MG63 (cell line): Measurements from ENCODE around the gene TUBB4B. TPM values are rescaled to one million over a fixed set of nuclear protein-coding genes. Genes with fewer than 3 reads are reported as not detected.

Experiments used
- DNase-seq: peaks from one replicate; pipeline ENCODE4 v3.0.0-alpha.2; 2020
- H3K27me3 ChIP-seq: fragments of 250-450 bp; sonication (Bioruptor Pico); 2 replicates; pipeline ENCODE4 v1.5.1; 2020; ENCODE audit warnings: mild to moderate bottlenecking, moderate library complexity
- H3K36me3 ChIP-seq: fragments of 250-450 bp; sonication (Bioruptor Pico); 2 replicates; pipeline ENCODE4 v1.5.1; 2020; ENCODE audit warnings: mild to moderate bottlenecking, moderate library complexity
- H3K4me3 ChIP-seq: fragments of 250-450 bp; sonication (Bioruptor Pico); 2 replicates; pipeline ENCODE4 v1.5.1; 2020; ENCODE audit warnings: mild to moderate bottlenecking, moderate library complexity
- H3K9me3 ChIP-seq: fragments of 250-450 bp; sonication (Bioruptor Pico); 2 replicates; pipeline ENCODE4 v1.5.1; 2020; ENCODE audit warnings: mild to moderate bottlenecking, moderate library complexity
- total RNA-seq: library from RNA; depleted of rRNA; stranded (reverse); fragments of >200 nt; shearing (Covaris generic); gene quantifications from 2 replicates; pipeline ENCODE4 v1.2.3, GENCODE V29; 2014; ENCODE audit warnings: low replicate concordance; rRNA removed

Gene TUBB4B
- total RNA-seq, 1 experiment from 2014 or later = 829 TPM

- Histone ChIP-seq H3K36me3 (no peaks in the 10 kb centered on the region), H3K9me3 (no peaks in the 10 kb centered on the region), H3K4me3 (no peak overlapping the region), H3K27me3 (no peaks in the 10 kb centered on the region)
- DNase-seq = no peak
Measured at GRCh38 chr9:137279741-137280473, 38.8 kb downstream of the TUBB4B start.

DNA sequence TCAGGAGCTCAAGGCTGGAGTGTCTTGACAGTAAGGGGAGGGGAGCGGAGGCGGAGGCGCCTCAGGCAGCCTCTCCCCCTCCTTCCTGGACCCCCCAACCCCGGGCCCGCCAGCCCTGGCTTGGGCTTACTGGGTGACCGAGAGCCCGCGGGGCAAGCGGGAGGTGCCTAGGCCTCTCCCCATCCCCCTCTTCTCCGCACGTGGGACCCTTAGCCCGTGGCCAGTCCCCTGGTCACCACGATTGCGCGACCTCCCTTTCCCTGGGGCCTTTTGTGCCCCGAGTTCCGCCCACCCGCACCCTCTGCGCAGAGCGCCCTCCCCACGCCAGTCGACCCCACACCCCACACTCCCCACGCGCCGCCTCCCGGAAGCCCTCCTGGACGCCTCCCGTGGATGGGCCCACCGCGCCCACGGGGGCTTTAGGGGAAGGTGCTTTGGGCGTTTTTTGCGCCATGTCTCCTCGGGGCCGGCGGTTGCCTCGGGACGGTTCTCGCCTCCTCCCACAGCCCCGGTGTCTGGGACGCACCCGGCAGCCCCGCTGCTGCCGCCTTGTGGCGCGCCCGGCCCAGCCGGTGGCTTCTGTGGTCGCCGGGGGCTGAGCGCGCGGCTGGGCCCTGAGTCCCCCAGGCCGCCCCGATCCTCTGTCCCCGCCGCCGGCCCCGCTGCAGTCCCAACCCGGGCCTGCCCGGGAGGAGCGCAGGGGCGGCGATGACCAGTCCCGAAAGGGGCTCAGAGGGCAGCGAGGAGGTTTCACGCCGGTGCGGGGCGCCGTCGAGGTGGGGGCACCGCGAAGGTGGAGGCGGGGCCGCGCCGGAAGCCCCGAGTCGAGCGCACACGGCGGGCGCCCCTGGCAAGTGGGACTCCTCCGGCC is 39.6 kb downstream of the TUBB4B start:
- Histone ChIP-seq H3K9me3 (no peaks in the 10 kb centered on the region), H3K27me3 (no peaks in the 10 kb centered on the region), H3K36me3 (no peaks in the 10 kb centered on the region), H3K4me3 (no peak overlapping the region)
- DNase-seq = no peak

GRCh38 chr9:137281345-137282116 is 40.4 kb downstream of the TUBB4B start:
- no peak overlapping the region for H3K4me3 ChIP-seq
- no peaks in the 10 kb centered on the region for H3K27me3 ChIP-seq
- no peaks in the 10 kb centered on the region for H3K9me3 ChIP-seq
- no peaks in the 10 kb centered on the region for H3K36me3 ChIP-seq
- DNase-seq = no peak

GRCh38 chr9:137286975-137287383 is 45.9 kb downstream of the TUBB4B start:
- Histone ChIP-seq H3K27me3 (no peaks in the 10 kb centered on the region), H3K4me3 (no peak overlapping the region), H3K36me3 (no peaks in the 10 kb centered on the region), H3K9me3 (no peaks in the 10 kb centered on the region)
- peak; percentile 61 for DNase-seq

GRCh38 chr9:137293094-137293481 is 52.0 kb downstream of the TUBB4B start:
- DNase-seq = no peak
- H3K27me3 ChIP-seq = no peaks in the 10 kb centered on the region
- H3K4me3 ChIP-seq = no peak overlapping the region
- no peaks in the 10 kb centered on the region for H3K9me3 ChIP-seq
- no peaks in the 10 kb centered on the region for H3K36me3 ChIP-seq

Other genes with a start within 250 kb of the TUBB4B start
- 27.5 and 63.0 TPM in 2 replicates for gene PAXX, start 248.9 kb upstream of the TUBB4B start, total RNA-seq
- gene CLIC3, start 244.7 kb upstream of the TUBB4B start, total RNA-seq = not detected in 2 replicates
- gene ABCA2, start 213.1 kb upstream of the TUBB4B start, total RNA-seq = 10.9 and 11.7 TPM in 2 replicates
- not detected in 2 replicates for gene FUT7, start 209.2 kb upstream of the TUBB4B start, total RNA-seq
- 86.9 and 253 TPM in 2 replicates for gene NPDC1, start 195.1 kb upstream of the TUBB4B start, total RNA-seq
- gene ENTPD2, start 187.2 kb upstream of the TUBB4B start, total RNA-seq = not detected in 2 replicates
- 20.8 and 32.5 TPM in 2 replicates for gene SAPCD2, start 170.7 kb upstream of the TUBB4B start, total RNA-seq
- 8.2 and 12.2 TPM in 2 replicates for gene UAP1L1, start 163.8 kb upstream of the TUBB4B start, total RNA-seq
- gene MAN1B1, start 154.3 kb upstream of the TUBB4B start, total RNA-seq = 77.1 and 83.1 TPM in 2 replicates
- gene DPP7, start 126.6 kb upstream of the TUBB4B start, total RNA-seq = 53.6 and 57.8 TPM in 2 replicates
- gene GRIN1, start 102.1 kb upstream of the TUBB4B start, total RNA-seq = not detected in 2 replicates
- not detected in 2 replicates for gene LRRC26, start 71.2 kb upstream of the TUBB4B start, total RNA-seq
- gene TMEM210, start 69.2 kb upstream of the TUBB4B start, total RNA-seq = not detected in 2 replicates
- 31.1 and 34.6 TPM in 2 replicates for gene ANAPC2, start 52.7 kb upstream of the TUBB4B start, total RNA-seq
- 161 and 267 TPM in 2 replicates for gene SSNA1, start 52.6 kb upstream of the TUBB4B start, total RNA-seq
- gene TPRN, start 40.5 kb upstream of the TUBB4B start, total RNA-seq = 6.2 and 12.0 TPM in 2 replicates
- gene TMEM203, start 35.6 kb upstream of the TUBB4B start, total RNA-seq = 33.5 and 61.7 TPM in 2 replicates
- 2.0 and 5.7 TPM in 2 replicates for gene NDOR1, start 35.6 kb upstream of the TUBB4B start, total RNA-seq
- not detected in 2 replicates for gene RNF208, start 19.0 kb upstream of the TUBB4B start, total RNA-seq
- 0.89 and 1.5 TPM in 2 replicates for gene CYSRT1, start 16.1 kb upstream of the TUBB4B start, total RNA-seq
- not detected in 2 replicates for gene RNF224, start 13.8 kb upstream of the TUBB4B start, total RNA-seq
- not detected in 2 replicates for gene SLC34A3, start 10.4 kb upstream of the TUBB4B start, total RNA-seq
- gene STPG3, start 10.0 kb downstream of the TUBB4B start, total RNA-seq = not detected in 2 replicates
- gene NELFB, start 14.0 kb downstream of the TUBB4B start, total RNA-seq = 56.3 and 75.6 TPM in 2 replicates
- 2.3 and 2.9 TPM in 2 replicates for gene TOR4A, start 36.4 kb downstream of the TUBB4B start, total RNA-seq
- gene NRARP, start 61.0 kb downstream of the TUBB4B start, total RNA-seq = 0.16 TPM in 1 of 2 replicates, not detected in the other
- gene EXD3, start 181.9 kb downstream of the TUBB4B start, total RNA-seq = 1.2 TPM in 2 replicates
- not detected in 2 replicates for gene NOXA1, start 182.1 kb downstream of the TUBB4B start, total RNA-seq
- not detected in 2 replicates for gene ENTPD8, start 200.1 kb downstream of the TUBB4B start, total RNA-seq
- gene NSMF, start 218.0 kb downstream of the TUBB4B start, total RNA-seq = 21.7 and 29.1 TPM in 2 replicates